DMS53 treated with DMSO at 0.1 percent for 48 hours (cell line): ENCODE measurements around the gene CEBPE.

Experiments
- DNase-seq: peaks from one replicate; lab custom pipeline; 2025; ENCODE audit not compliant: unreplicated experiment; lab: John Stamatoyannopoulos, UW

Gene CEBPE

GRCh38 chr14:23145794-23146350 lies 26.8 kb upstream of the CEBPE start:
- no peak for DNase-seq

- no peak for DNase-seq
These were observed 24.9 kb upstream of the CEBPE start for GRCh38 chr14:23143911-23144310.

- DNase-seq = no peak
These were observed 23.8 kb upstream of the CEBPE start for GRCh38 chr14:23142826-23143225.

GRCh38 chr14:23141706-23142444 lies 22.8 kb upstream of the CEBPE start:
- no peak for DNase-seq

GRCh38 chr14:23140371-23140770 lies 21.3 kb upstream of the CEBPE start:
- no peak for DNase-seq

- no peak for DNase-seq
These were observed 20.8 kb upstream of the CEBPE start for GRCh38 chr14:23139874-23140273.

- no peak for DNase-seq
These were observed 18.9 kb upstream of the CEBPE start for GRCh38 chr14:23137813-23138535.

GRCh38 chr14:23137192-23137812 lies 18.2 kb upstream of the CEBPE start:
- no peak for DNase-seq

- no peak for DNase-seq
These were observed 17.6 kb upstream of the CEBPE start for GRCh38 chr14:23136566-23137133.

GRCh38 chr14:23132970-23133369 lies 13.9 kb upstream of the CEBPE start:
- DNase-seq = no peak

GRCh38 chr14:23131482-23131881 lies 12.4 kb upstream of the CEBPE start:
- no peak for DNase-seq

GRCh38 chr14:23130871-23131270 lies 11.8 kb upstream of the CEBPE start:
- DNase-seq = no peak

GRCh38 chr14:23129759-23130316 lies 10.8 kb upstream of the CEBPE start:
- no peak for DNase-seq

- no peak for DNase-seq
These were observed 10.1 kb upstream of the CEBPE start for GRCh38 chr14:23128969-23129758.

GRCh38 chr14:23127861-23128260 lies 8.8 kb upstream of the CEBPE start:
- DNase-seq = no peak

GRCh38 chr14:23126548-23127278 lies 7.7 kb upstream of the CEBPE start:
- DNase-seq = no peak

- no peak for DNase-seq
These were observed 7.0 kb upstream of the CEBPE start for GRCh38 chr14:23125933-23126524.

GRCh38 chr14:23125011-23125410 lies 6.0 kb upstream of the CEBPE start:
- DNase-seq = no peak

GRCh38 chr14:23124337-23124954 lies 5.4 kb upstream of the CEBPE start:
- DNase-seq = no peak
